H9 (cell line): ENCODE data around the gene FRY. TPM values are rescaled to one million over a fixed set of nuclear protein-coding genes. Genes with fewer than 3 reads are reported as not detected.

ENCODE experiments used
- DNase-seq: peaks from one replicate; pipeline ENCODE4 v3.0.0-alpha.2; 2017
- H2AFZ ChIP-seq: one replicate; pipeline ENCODE4 v1.6.1; 2013; ENCODE audit warnings: mild to moderate bottlenecking, low read length, control low read depth, moderate library complexity
- H2AK5ac ChIP-seq: 2 replicates; pipeline ENCODE4 v1.6.1; 2013; ENCODE audit warnings: low read length, control low read depth, mixed read lengths; ENCODE audit not compliant: insufficient read length
- H2BK120ac ChIP-seq: one replicate; pipeline ENCODE4 v1.6.1; 2013; ENCODE audit warnings: low read depth, mild to moderate bottlenecking, low read length, control low read depth, inconsistent platforms; ENCODE audit not compliant: poor library complexity, severe bottlenecking
- H2BK12ac ChIP-seq: 2 replicates; pipeline ENCODE4 v1.6.1; 2013; ENCODE audit warnings: low read length, control low read depth, mixed read lengths, low read depth; ENCODE audit not compliant: insufficient read length
- H2BK15ac ChIP-seq: 2 replicates; pipeline ENCODE4 v1.6.1; 2013; ENCODE audit warnings: low read depth, low read length, control low read depth
- H2BK20ac ChIP-seq: one replicate; pipeline ENCODE4 v1.6.1; 2013; ENCODE audit warnings: low read depth, mild to moderate bottlenecking, low read length, control low read depth, inconsistent platforms; ENCODE audit not compliant: poor library complexity, severe bottlenecking
- H2BK5ac ChIP-seq: 2 replicates; pipeline ENCODE4 v1.6.1; 2013; ENCODE audit warnings: low read length, control low read depth, mixed read lengths; ENCODE audit not compliant: insufficient read length
- H3K14ac ChIP-seq: 2 replicates; pipeline ENCODE4 v1.6.1; 2013; ENCODE audit warnings: low read length, control low read depth; ENCODE audit not compliant: insufficient read depth
- H3K18ac ChIP-seq: 2 replicates; pipeline ENCODE4 v1.6.1; 2013; ENCODE audit warnings: low read depth, mild to moderate bottlenecking, mixed read lengths, low read length, control low read depth; ENCODE audit not compliant: insufficient read length
- H3K23ac ChIP-seq: 2 replicates; pipeline ENCODE4 v1.6.1; 2013; ENCODE audit warnings: low read length, control low read depth, mixed read lengths, low read depth; ENCODE audit not compliant: insufficient read length
- H3K23me2 ChIP-seq: 2 replicates; pipeline ENCODE4 v1.6.1; 2013; ENCODE audit warnings: low read depth, mild to moderate bottlenecking, mixed read lengths, low read length, control low read depth; ENCODE audit not compliant: insufficient read length, poor library complexity, severe bottlenecking
- H3K27ac ChIP-seq: 2 replicates; pipeline ENCODE4 v1.5.1; 2013; ENCODE audit warnings: low read length, control low read depth, mixed read lengths, low read depth; ENCODE audit not compliant: insufficient read length
- H3K27me3 ChIP-seq: 2 replicates; pipeline ENCODE4 v1.6.1; 2013; ENCODE audit warnings: low read length, control low read depth, inconsistent platforms; ENCODE audit not compliant: insufficient read depth
- H3K4ac ChIP-seq: 2 replicates; pipeline ENCODE4 v1.6.1; 2013; ENCODE audit warnings: low read depth, mild to moderate bottlenecking, control low read depth, inconsistent platforms, low read length, moderate library complexity
- H3K4me1 ChIP-seq: 2 replicates; pipeline ENCODE4 v1.6.1; 2013; ENCODE audit warnings: low read length, control low read depth, inconsistent platforms; ENCODE audit not compliant: insufficient read depth
- H3K4me2 ChIP-seq: 2 replicates; pipeline ENCODE4 v1.6.1; 2013; ENCODE audit warnings: low read length, control low read depth, mixed read lengths; ENCODE audit not compliant: insufficient read length, insufficient read depth
- H3K56ac ChIP-seq: 2 replicates; pipeline ENCODE4 v1.6.1; 2013; ENCODE audit warnings: low read depth, mild to moderate bottlenecking, mixed read lengths, low read length, control low read depth; ENCODE audit not compliant: insufficient read length
- H3K79me1 ChIP-seq: 2 replicates; pipeline ENCODE4 v1.6.1; 2013; ENCODE audit warnings: low read depth, mild to moderate bottlenecking, moderate library complexity, low read length, control low read depth, inconsistent platforms; ENCODE audit not compliant: insufficient read depth, poor library complexity, severe bottlenecking
- H3K79me2 ChIP-seq: 2 replicates; pipeline ENCODE4 v1.6.1; 2013; ENCODE audit warnings: low read length, control low read depth, inconsistent platforms; ENCODE audit not compliant: insufficient read depth
- H3K9ac ChIP-seq: 2 replicates; pipeline ENCODE4 v1.6.1; 2013; ENCODE audit warnings: low read length, control low read depth, mixed read lengths; ENCODE audit not compliant: insufficient read length; ENCODE audit errors: extremely low read depth
- H3K9me3 ChIP-seq: one replicate; pipeline ENCODE4 v1.6.1; 2013; ENCODE audit warnings: low read depth, low read length, inconsistent platforms; ENCODE audit not compliant: control insufficient read depth
- H3T11ph ChIP-seq: one replicate; pipeline ENCODE4 v1.6.1; 2013; ENCODE audit warnings: mild to moderate bottlenecking, low read length, control low read depth, inconsistent platforms
- H4K20me1 ChIP-seq: one replicate; pipeline ENCODE4 v1.6.1; 2013; ENCODE audit not compliant: control insufficient read depth, insufficient read length, insufficient read depth
- H4K5ac ChIP-seq: 2 replicates; pipeline ENCODE4 v1.6.1; 2013; ENCODE audit warnings: low read depth, mild to moderate bottlenecking, mixed read lengths, low read length, control low read depth; ENCODE audit not compliant: insufficient read length
- H4K8ac ChIP-seq: replicated peaks from 2 replicates; pipeline ENCODE4 v1.6.1; 2013; ENCODE audit warnings: low read length, control low read depth, mixed read lengths, low read depth; ENCODE audit not compliant: insufficient read length
- H4K91ac ChIP-seq: 2 replicates; pipeline ENCODE4 v1.6.1; 2013; ENCODE audit warnings: low read depth, mild to moderate bottlenecking, moderate library complexity, mixed read lengths, low read length, control low read depth; ENCODE audit not compliant: insufficient read length
- H3K27ac Mint-ChIP-seq, 3 experiments: 2 replicates in 2 of 3; 3 replicates in 1 of 3; pipeline ENCODE4 v1.8.0; 2020 to 2021; ENCODE audit warnings: mixed read lengths in 3 of 3, mild to moderate bottlenecking in 1 of 3, moderate library complexity in 1 of 3
- H3K27me3 Mint-ChIP-seq: 2 replicates; pipeline ENCODE4 v1.8.0; 2021; ENCODE audit warnings: low read depth, mild to moderate bottlenecking, moderate library complexity, mixed read lengths
- H3K36me3 Mint-ChIP-seq, 3 experiments: 2 replicates in 2 of 3; 3 replicates in 1 of 3; pipeline ENCODE4 v1.8.0; 2020 to 2021; ENCODE audit warnings: low read depth in 3 of 3, mixed read lengths in 3 of 3; ENCODE audit not compliant: insufficient read depth in 1 of 3
- H3K4me1 Mint-ChIP-seq, 2 experiments: 2 replicates each; pipeline ENCODE4 v1.8.0; 2020; ENCODE audit warnings: mixed read lengths in 2 of 2
- H3K4me3 Mint-ChIP-seq, 2 experiments: 2 replicates in 1 of 2; 3 replicates in 1 of 2; pipeline ENCODE4 v1.8.0; 2020 to 2021; ENCODE audit warnings: mild to moderate bottlenecking in 2 of 2, mixed read lengths in 2 of 2, moderate library complexity in 1 of 2
- H3K9me3 Mint-ChIP-seq, 2 experiments: 2 replicates in 1 of 2; 3 replicates in 1 of 2; pipeline ENCODE4 v1.8.0; 2020; ENCODE audit warnings: mild to moderate bottlenecking in 2 of 2, mixed read lengths in 2 of 2, moderate library complexity in 1 of 2
- CTCF ChIP-seq: fragments of 200-600 bp; sonication (generic); conservative IDR thresholded peaks from 3 replicates; pipeline ENCODE4 v1.8.0; 2021; ENCODE audit warnings: antibody characterized with exemption, mild to moderate bottlenecking
- WGBS: extraction: QIAGEN DNeasy Blood & Tissue Kit; methylation state at CpG from one replicate; pipeline ENCODE4 v1.1.7; 2013; ENCODE audit warnings: missing lambda C conversion rate, low lambda C conversion rate, mixed read lengths; ENCODE audit not compliant: insufficient read length; ENCODE audit errors: extremely low coverage; 5-methylcytosine and 5-hydroxymethylcytosine counted together
- total RNA-seq: library from RNA; stranded (reverse); gene quantifications from 2 replicates; pipeline ENCODE4 v1.2.1, GENCODE V29; 2021

The FRY gene
- total RNA-seq, 1 experiment from 2014 or later, result 5.2 TPM

DNA sequence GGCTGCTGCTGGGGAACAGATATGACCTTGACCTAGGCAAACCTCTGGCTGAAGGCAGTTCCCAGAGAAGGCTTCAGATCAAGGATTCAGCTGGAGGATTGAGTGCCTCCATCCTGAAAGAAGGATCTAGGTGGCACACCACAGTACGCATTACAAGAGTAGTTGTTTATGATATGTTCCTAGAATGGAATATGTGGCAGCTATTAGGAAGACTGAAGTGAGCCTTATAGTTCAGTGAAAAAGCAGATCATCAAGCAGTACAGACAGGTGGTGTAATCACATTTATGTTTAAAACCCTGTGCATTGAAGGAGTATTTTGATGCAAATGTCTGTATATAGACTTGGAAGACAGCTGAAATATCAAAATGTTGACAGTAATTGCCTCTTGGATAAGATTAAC is 167.6 kb downstream of the FRY start:
- no peak overlapping the region for H2BK15ac ChIP-seq
- no CpG with 5 or more reads among the region's 1 CpG for WGBS

More for the DNA sequence above, 167.6 kb downstream of the FRY start:
- Histone ChIP-seq H3K56ac (no peak overlapping the region), H2BK5ac (no peak overlapping the region), H3K79me1 (no peaks in the 10 kb centered on the region), H4K8ac (no peak overlapping the region), H3K27me3 (no peaks in the 10 kb centered on the region), H3K23me2 (no peaks in the 10 kb centered on the region), H2AK5ac (no peak overlapping the region), H3K4me1 (no peaks in the 10 kb centered on the region), H2AFZ (no peak overlapping the region), H3K4ac (no peak overlapping the region), H2BK120ac (no peak overlapping the region), H4K5ac (no peak overlapping the region), H3K18ac (no peak overlapping the region), H3K9me3 (no peaks in the 10 kb centered on the region), H3K14ac (no peak overlapping the region), H3K79me2 (no peaks in the 10 kb centered on the region), H2BK20ac (no peak overlapping the region), H3K27ac (no peak overlapping the region), H2BK12ac (no peak overlapping the region), H3K23ac (no peak overlapping the region), H4K91ac (no peak overlapping the region), H4K20me1 (no peaks in the 10 kb centered on the region), H3K9ac (no peak overlapping the region), H3T11ph (no peak overlapping the region), H3K4me2 (no peak overlapping the region)
- H3K9me3 Mint-ChIP-seq, result no peaks in the 10 kb centered on the region
- TF ChIP-seq CTCF, result no peak
- no peak overlapping the region for H3K4me3 Mint-ChIP-seq
- H3K27me3 Mint-ChIP-seq, result no peaks in the 10 kb centered on the region
- peaks cover 0 to 3% of the 10 kb centered on the region in 2 experiments; a peak in 1 of 4 replicates for H3K4me1 Mint-ChIP-seq
- no peaks in the 10 kb centered on the region for H3K36me3 Mint-ChIP-seq
- DNase-seq, result no peak
- H3K27ac Mint-ChIP-seq, result no peak overlapping the region
